CD4-positive, alpha-beta T cell treated with Interleukin-17A for 1 hour (primary cell): ENCODE measurements around the gene PNISR.
A peak's percentile ranks its signal among the peaks of the same experiment; 100 is the strongest.

ENCODE experiments used
- DNase-seq: peaks from one replicate; pipeline ENCODE4 v3.0.0-alpha.2; 2020

The PNISR gene

DNA sequence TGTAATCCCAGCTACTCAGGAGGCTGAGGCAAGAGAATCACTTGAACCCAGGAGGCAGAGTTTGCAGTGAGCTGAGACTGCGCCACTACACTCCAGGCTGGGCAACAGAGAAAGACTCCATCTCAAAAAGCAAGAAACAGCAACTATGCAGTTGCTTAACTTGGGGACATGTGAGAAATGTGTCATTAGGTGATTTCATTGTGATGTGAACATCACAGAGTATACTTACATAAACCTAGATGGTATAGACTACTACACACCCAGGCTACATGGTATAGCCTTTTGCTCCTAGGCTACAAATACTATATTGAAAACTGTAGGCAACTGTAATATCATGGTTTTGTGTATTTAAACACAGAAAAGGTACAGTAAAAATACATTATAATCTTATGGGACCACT lies 27.8 kb downstream of the PNISR start:
- no peak for DNase-seq

DNA sequence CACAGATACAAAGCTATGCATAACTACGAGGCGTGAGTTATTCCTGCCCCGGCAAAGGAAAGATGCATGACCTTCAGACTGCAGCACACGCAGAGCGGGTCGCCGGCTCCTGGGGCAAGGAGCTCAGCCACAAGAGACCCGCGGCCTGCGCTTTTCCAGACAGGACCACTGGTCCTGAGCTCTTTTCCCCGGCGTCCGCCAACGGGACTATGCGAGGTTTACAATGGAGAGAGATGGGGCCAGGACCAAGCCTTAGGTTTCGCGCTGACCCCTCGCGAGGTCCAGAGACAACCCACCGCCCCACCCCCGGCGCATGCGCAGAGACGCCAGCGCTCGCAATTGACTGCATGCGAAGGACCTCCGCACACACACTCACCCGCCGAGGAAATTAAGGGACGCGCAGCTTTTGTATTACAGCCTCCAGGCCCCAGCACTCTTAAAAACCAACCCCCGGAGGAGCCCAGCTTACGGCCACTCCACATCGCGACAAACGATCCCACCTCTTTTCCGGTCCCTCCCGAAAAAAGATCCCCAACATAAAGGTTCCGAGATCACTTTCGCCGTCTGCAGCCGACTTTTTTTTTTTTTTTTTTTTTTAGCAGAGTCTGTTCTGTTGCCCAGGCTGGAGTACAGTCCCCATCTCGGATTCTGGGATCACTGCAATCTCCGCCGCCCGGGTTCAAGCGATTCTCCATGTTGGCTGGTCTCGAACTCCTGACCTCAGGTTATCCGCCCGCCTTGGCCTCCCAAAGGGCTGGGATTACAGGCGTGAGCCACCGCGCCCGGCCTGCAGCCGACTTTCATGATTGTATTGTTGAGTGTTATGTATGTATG lies 31.2 kb downstream of the PNISR start, which contains the start of gene COQ3:
COQ3 (minus strand) TSS at position 498 of the 834 bp plus-strand sequence; CDS start at position 482, 16 bp downstream.
- DNase-seq = peak; percentile 71

DNA sequence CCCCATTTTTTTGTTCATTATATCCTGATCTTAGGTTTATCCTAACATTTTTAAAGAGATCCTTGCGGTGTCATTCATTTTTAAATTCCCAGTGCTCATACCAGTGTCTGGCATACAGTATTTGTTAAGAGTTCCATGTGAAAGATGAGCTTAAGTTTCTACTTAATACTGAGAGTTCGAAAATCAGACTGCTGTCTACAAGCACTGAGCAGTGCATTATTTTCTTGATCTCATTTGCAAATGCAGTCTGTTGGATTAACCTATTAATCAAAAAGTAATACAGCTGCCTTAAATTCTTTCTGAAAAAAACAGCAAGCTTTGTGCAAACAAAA lies 31.8 kb downstream of the PNISR start:
- no peak for DNase-seq

DNA sequence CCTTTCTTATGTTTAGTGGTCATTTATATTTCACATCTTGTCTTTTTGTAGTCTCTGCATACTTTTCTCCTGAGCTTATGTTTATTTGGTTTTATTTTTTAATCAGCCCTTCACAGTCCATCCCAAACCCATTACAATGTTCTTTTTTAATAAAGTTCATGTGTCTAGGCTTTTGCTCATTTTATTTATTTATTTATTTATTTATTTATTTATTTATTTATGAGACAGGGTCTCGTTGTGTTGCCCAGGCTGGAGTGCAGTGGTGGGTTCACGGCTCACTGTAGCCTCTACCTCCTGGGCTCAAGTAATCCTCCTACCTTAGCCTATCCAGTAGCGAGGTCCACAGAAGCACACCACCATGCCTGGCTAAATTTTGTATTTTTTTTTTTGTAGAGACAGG lies 34.2 kb downstream of the PNISR start:
- no peak for DNase-seq

DNA sequence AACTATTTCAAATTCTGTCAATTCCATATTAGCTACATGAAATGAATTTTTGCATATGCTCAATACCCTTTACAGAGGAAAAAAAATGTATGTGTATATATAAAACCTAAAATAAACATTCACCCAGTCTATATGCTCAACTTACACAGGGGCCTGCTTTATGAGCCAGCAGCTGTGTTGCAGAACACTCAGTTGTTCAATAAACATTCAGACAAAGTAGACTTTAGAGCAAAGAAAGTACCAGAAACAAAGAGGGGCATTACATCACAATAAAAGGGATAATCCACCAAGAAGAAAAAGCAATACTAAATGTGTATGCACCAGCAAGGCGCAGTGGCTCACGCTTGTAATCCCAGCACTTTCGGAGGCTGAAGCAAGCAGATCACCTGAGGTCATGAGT lies 40.6 kb downstream of the PNISR start:
- DNase-seq = no peak

DNA sequence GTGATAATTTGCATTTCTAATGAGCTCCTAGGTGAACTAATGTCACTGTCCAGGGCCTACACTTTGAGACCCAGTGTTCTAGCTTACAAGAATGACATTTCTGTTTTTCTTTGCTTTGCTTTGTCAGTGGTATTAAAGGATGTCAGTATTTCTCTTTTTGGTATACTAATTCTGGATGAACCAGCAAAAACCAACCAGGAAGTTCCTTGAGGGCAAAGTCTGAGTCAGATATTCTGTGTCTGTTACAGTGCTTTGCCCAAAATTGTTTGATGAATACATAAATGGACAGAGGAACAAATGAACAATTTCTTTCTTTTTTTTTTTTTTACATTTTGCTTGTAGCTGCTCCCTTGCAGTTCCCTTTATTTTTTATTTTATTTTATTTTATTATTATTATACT lies 46.5 kb downstream of the PNISR start:
- DNase-seq = no peak

DNA sequence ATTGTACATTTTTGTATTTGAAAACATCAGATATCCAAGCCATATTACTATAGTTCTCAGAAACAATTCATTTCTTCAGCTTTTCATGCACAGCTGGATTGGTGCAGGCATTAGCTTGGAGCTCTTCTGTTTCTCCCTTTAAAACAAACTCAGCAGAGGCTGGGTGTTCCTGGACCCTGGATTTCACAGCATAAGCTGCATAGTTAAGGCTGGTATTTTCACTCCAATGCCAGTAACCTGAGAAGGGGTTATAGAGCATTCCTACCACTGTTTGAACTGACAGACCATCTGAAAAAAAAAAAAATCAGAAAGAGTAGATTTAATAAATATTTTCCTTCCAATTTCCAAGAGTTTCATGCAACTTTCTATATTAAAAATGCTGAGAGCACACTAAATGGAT lies 55.6 kb downstream of the PNISR start:
- no peak for DNase-seq

DNA sequence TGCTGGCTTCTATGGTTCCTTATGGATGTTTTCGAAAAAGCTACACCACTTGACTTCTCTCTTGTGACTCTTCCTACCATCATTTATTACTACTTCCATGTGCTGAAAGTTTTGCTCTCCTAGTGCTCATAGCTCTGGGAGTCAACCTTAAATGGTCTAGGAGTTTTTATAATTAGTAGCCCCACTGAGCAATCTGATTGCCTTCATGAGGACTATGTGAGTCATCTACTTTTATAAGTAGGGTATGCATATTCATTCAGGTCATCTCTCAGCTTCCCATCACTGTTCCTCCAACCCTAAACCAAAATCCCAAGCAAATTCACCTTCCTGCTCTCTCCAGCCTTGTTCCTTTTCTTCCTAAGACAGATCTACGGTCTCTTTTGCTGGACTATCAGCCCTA lies 58.3 kb downstream of the PNISR start:
- no peak for DNase-seq

DNA sequence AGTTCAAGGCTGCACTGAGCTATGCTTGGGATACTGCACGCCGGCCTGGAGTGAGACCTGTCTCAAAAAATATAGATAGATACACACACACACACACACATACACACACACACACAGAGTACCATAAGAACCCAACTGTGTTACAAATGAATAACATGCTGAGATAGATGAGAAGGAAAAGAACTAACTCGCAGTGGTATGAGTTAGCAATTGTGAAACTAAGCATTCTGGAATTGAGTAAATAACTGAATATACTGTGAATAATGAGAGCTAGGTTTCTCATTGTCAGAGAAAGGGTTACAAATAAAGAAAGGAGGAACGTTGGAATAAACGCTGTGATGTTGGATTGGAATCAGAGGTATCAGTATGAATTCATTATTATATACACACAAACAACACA lies 61.1 kb downstream of the PNISR start:
- DNase-seq = no peak

DNA sequence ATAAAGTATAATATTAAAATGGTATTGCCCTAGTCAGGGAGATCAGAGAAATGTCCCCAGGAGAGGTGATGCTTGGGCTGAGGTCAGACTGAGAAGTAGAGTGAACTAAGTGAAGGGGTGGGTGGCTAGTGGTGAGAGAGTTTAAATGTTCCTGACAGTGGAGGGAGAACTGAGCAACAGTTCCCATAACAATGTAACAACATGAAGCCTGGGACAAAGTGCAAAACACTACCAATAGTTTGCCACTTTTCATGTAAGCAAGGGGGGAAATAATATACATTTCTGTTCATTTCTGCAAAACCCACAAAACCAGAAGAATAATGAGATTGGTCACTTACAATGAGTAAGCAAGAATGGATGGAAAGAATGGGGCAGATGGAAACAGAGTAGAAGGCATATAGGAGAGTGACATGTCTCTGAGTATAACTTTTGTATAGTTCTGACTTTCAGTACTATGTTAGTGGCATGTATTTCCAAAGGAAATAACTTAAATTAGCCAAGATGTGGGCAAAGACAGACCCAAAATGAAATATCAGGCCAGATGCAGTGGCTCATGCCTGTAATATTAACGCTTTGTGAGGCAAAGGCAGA lies 62.3 kb downstream of the PNISR start:
- DNase-seq = no peak

DNA sequence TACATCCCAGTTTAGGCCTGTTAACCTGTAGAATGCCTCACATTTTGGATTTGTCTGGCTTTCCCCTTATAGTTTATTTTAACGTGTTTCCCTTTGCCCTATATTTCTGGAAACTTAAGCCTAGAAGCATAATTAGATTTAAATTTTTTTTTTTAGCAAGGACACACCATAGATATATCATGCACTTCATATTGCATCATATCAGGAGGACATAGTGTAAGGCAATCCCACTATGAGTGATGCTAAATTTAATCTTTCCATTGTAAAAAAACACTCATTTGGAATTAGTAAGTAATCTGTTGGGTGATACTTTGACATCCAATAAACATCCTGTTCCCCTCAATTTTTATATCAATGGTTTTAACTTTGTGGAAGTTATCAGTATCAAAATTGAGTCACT lies 65.3 kb downstream of the PNISR start:
- DNase-seq = no peak

DNA sequence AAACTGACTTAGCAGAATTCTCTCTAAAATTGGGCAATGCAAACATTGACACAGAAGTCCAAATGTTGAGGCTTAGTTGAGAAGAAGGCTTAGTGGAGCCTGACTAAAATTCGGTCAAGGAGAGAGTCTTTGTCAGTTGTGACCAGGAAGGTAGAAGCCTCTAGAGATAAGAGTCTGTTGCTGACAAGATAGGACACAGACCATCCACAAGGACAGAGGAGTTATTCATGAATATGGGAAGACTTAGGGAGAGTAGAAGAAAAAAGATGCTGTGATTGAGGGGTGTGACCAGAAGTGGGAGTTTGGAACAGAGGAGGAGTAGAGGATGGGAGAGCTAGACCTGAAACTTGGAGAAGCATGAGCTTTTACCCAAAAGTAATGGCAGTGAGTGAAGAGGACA lies 68.5 kb downstream of the PNISR start:
- no peak for DNase-seq

DNA sequence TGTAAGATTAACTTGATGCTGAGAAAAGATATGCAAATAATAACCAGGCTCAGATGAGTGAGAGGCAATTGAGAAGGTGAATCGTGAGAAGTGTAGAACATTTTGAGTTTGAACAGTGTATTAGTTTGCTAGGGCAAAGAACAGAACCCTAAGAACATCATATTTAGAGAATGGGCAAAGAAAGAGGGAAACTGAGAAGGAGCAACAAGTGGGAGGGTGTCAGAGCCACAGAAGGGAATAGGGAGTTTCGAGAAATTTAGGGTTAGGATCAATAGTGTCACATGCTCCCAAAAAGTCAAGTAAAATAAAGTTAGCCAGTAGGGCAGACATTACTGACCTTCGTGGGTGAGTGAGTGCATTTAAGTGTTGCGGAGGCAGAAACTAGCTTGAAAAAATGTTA lies 70.1 kb downstream of the PNISR start:
- DNase-seq = no peak

DNA sequence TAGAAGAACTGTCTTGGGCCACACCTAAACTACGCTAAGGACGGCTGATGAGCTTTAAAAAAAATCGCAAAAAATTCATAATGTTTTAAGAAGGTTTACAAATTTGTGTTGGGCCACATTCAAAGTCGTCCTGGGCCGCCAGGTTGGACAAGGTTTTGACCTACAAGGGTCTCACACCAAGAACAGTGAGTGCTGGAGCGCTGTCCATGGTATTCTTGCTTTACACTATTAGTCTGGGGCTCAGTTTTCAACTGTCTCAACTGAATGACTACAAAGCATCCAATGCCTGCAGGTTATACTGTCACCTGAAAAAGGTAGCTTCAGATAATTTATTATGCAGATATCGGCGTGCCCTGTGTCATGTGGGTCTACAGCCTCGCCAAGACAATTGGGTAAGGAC lies 72.0 kb downstream of the PNISR start:
- no peak for DNase-seq

DNA sequence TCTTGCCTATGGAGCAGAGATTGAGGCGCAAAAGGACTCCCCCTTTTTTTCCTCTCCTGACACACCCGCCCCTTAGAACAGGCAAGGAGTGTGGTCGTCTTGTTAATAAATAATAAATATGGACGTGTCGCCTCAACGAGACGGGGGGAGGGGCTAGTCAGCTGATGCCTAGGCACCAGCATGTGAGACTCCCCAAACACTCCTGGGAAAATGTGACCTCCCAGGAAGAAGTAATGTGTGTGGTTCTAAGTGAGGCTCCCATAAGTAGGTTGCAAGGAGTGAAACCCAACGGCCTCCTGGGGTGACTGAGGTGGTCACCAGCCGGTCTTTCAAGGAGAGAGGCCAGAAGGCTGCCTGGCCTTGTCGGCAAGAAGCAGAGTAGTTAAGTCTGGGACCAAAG lies 74.5 kb downstream of the PNISR start:
- no peak for DNase-seq

DNA sequence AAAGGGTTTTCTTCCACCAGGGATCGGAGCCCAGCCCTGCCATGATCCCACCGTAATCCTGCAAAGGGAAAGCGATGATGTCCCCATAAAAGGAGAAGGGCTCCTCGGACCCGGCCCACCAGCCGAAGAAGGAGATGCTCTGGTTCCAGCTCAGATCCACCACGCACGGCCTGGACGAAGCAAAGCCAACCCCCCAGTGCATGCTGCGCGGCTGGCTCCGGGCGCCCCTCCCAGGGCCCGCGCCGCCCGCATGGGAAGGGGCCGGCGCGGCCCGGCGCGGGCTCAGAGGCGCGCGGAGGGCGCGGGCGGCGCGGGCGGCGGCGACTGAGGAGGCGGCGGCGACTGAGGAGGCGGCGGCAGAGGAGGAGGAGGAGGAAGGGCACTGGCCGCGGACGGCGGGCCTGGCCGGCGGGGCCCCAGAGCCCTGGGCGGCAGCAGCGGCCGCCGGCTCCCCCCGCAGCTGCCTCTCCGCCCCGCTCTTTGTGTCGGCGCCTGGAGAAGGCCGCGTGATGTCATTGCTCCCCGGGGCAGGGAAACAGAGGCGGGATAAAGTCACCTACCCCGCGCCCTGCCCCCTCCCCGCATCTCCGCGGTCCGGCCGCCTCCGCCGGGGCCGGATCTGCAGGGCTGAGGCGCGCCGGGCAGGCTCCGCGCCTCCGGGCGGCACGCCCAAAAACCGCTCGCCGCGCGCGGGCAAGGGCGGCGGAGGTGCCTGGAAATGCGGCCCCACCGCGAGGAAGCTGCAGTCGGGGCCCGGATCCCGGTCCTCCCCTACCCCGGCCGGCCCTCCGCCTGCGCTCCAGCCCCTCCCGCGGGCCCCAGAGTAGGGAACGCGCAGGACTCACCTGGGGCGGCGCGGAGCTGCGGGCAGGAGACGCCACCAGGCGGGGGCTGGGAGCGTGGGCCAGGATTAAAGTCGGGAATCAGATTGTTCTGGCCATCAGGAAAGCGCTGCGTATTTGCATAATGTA lies 75.7 kb downstream of the PNISR start, which contains the start of gene FAXC:
FAXC (minus strand) TSS at position 504 of the 971 bp plus-strand sequence; CDS start at position 202, 302 bp downstream.
- no peak for DNase-seq

DNA sequence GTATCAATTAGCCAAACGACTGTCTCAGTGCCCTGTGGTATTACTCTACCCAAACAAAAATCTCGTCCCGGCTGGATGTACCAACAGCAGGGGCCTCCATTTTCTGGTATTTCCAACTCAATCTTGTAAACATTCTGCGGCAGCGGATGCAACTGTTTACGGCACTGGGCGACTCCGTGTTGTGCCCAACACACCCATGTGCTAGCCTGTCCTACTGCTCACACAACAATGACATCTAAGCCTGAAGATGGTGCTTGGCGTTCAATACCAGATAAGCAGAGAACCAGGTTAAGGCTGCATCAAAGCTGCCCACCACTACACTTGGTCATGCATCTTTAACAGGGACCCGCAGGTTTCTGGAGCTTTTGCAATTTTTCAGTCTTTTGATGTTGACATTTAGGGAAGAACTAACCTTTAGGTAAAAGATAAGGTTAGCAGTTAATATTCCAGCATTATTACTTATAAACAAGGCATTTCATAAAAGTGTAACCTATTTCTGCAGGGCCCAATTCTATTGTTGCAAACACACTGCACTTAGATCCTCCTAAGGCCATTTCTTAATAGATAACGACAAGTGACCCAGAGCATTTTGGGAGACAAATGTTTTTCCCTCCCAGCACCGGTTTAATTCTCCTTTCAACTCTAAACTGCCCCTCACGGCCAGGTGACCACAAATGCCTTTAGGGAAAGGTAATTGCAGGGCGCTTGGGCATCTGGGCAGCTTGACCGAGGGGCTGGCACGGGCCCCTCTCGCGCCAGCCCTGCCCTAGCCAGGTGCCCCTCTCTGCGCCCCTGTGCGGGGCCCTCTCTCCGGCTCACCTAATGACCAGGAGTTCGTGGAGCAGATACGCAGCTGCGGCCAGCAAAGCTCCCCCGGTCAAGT lies 76.6 kb downstream of the PNISR start:
- no peak for DNase-seq
